PC-3 (cell line): Measurements from ENCODE around the gene SMIM12.

Experiments used
- CTCF ChIP-seq: fragments of 300-600 bp; sonication (generic); conservative IDR thresholded peaks from 2 replicates; pipeline ENCODE4 v1.5.1; 2017; ENCODE audit warnings: antibody characterized with exemption, low read depth, mild to moderate bottlenecking, low read length
- EZH2 ChIP-seq: fragments of 300-600 bp; sonication (generic); IDR thresholded peaks from one replicate; pipeline ENCODE4 v1.6.1; 2017; ENCODE audit warnings: antibody characterized with exemption, mild to moderate bottlenecking, low read length; ENCODE audit not compliant: unreplicated experiment

- no peak for TF ChIP-seq CTCF
- TF ChIP-seq EZH2 = no peak
Measured at GRCh38 chr1:34816778-34817177, 42.8 kb downstream of the SMIM12 start.
